ENCODE results near the gene POFUT1.
"Not testable (repeated sequence)": the region's sequence is repeated elsewhere in the genome, so short reads cannot be mapped to it uniquely, and the experiment has no call there.

The POFUT1 gene

DNA sequence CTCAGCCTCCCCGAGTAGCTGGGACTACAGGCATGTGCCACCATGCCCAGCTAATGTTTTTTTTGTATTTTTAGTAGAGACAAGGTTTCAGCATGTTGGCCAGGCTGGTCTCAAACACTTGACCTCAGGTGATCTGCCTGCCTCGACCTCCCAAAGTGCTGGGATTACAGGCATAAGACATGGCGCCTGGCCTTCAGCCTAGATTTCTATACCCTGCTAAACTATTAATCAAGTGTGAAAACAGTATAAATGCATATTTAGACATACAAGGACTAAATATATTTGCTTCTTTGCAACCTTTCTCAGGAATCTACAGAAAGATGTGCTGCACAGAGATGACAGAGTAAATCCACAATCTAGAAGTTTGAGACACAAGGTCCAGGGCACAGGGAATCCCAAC lies 67.5 kb downstream of the POFUT1 start:
- DNase-seq (ENCODE audit: low read depth, low spot score), result not testable (repeated sequence)

DNA sequence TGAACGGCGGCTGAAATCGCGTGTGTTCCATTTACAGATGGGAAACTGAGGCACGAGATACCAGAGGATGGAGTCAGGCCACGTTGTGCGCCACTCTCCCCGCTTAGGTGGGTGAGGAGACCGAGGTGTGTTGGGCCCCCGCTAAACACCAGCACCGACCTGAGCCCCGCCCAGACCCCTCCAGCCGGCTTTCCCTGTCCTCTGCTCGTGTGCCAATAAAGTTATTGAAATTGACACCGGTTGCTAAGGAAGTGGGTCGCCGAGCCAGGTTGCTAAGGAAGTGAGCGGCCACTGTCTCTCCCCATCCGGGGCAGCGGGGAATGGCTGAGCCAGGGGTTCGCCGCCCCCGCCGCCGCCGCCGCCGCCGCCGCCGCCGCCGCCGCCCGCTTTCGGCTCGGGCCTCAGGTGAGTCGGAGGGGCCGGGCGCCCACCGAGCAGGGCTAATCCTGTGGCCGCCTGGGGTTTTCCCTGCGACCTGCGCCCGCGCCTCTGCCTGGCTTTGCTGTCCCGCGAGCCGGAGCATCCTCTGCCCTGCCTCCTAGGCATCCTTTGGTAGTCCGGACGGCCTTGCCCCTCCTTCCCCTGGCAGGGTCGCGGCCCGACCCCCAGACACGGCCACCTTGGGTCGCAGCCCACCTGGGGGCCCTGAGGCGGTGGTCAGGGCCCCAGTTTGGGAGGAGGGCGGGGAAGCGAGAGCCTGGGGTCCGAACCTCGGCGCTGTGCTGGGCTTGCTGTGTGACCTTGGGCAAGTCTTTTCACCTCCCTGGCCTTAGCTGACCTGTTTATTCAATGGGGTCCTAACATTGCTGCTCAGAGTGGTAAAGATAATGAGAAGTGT lies 69.9 kb downstream of the POFUT1 start, which contains the start of gene KIF3B:
Gene KIF3B (plus strand): TSS at position 291 of the 838 bp plus-strand sequence. CDS start 32,127 bp downstream, outside the sequence.
- peak; percentile 82 for DNase-seq (ENCODE audit: low read depth, low spot score)

DNA sequence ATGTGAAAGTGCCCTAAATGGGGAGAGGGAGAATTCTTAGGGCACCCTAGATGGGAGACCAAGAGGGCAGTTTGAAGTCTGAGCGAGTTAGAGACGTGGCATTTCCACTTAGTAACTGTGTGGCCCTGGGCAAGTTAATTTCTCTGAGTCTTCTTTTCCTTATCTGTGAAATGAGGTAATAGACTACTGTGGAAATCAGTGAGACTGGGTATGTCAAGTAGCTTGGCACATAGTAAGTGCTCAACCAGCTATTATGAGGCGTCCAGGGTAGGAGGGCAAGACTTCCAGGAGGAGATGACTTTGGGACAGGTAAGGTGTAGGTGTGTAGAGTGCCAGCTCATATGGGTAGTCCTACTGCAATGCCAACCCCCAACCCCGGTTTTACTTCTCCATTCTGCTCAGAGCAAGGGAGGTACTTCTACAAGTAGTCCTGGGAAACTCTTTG lies 70.5 kb downstream of the POFUT1 start:
- no peak for DNase-seq (ENCODE audit: low read depth, low spot score)

DNA sequence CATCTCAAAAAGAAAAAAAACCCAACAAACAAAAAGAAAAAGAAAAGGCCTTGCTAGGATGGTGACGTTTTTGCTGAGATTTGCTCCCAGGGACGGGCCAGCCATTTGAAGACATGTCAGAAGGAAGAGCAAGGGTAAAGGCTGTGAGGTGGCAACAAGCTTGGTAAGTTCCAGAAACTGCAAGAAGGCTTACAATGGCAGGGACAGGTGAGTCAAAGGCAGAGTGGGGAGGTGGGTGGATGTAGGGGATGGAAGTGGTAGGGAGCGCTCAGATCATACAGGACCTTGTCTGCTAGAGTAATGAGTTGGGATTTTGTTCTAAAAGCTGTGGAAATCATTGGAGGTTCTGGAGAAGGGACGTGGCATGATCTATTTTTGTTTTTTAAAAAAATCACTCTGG lies 74.0 kb downstream of the POFUT1 start:
- DNase-seq (ENCODE audit: low read depth, low spot score), result no peak

DNA sequence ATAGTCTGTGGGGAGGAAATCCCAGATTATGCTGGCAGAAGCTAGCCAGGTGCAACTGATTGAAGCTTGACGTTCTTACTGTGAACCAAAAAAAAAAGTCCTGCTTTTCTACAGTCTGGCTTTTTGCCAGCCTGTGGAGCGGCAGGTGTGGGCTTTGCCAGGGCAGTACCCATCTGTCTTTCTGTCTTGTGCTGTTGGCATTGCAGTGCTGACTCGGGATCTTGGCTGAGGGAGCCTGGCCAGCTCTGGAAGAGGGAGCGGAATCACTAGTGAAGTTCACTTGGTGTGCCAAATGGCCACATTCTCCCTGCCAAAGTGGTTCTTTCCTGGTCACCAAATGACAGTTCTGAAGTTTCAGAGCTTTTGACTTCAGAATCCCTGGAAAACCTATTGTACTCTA lies 74.8 kb downstream of the POFUT1 start:
- DNase-seq (ENCODE audit: low read depth, low spot score), result no peak

DNA sequence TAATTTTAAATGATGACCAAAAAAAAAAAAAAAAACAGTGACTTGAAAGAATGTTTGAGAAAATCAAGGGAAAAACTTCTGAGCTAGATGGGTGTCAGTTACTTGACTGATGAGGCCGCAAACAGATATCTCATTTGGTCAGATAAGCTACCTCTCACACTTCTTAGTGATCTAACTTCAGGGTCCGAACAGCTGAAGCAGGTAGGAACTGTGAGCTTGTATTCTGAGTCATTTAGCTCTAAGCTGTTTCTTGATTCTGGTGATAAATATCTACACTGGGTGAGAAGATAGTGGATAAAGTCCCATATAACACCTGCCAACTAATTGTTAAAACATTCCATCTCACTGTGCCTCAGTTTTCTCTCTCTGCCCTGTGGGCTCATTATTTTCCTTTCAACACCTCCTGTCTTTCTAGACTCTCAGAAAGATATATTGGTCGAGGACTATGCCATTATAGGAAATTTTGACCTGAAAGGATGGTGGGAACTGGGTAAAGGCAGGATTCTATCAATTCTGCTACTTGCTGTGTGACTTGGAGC lies 77.5 kb downstream of the POFUT1 start:
- DNase-seq (ENCODE audit: low read depth, low spot score), result no peak

DNA sequence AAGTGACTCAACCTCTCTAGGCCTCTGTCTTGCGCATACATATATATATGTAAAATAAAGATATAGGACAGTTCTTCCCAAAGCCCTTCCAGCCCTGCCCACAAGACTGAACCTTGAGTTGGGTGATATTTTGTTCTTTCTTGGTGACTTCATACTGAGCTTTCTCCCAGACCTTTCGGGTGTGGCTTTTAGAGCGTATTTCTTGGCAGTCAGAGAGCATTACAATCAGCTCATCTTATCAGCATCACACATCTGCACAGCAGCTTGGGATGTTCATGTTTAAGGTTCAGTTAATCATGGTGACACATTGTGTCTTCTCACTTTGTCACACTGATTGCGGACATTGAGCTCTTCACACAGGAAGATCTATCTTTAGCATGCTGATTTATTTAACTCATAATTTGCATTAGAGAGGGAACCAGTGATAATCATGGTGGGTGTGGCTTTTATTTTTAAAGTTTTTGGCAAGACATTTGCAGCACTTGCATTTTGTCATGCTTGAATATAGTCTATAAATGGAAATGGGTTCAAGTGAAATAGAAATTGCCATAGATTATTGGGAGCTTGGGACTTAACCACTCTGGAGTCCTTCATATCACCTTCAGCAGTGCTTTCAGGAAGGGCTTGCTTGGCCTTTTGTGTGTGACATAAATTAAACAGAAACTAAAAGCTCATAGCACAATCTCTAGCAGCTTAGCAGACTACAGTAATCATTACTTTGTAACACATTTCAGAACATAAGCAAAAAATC lies 78.1 kb downstream of the POFUT1 start:
- DNase-seq (ENCODE audit: low read depth, low spot score), result peak; percentile 16

DNA sequence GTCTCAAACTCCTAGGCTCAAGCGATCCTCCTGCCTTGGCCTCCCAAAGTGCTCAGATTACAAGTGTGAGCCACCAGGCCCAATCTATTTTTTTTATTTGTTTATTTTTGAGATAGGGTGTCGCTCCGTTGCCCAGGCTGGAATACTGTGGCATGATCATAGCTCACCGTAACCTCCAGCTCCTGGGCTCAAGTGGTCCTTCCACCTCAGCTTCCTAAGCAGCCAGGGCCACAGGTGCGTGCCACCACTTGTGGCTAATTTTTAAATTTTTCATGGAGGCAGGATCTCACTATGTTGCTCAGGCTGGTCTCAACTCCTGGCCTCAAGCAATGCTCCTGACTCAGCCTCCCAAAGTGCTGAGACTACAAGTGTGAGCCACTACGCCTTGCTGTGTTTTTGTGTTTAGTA lies 79.6 kb downstream of the POFUT1 start:
- no peak for DNase-seq (ENCODE audit: low read depth, low spot score)

Data from activated CD4-positive, CD25-positive, alpha-beta regulatory T cell treated with anti-CD3 and anti-CD28 coated beads, Interleukin-2, amount 50 U/mL, for 16 hours (primary cell).